ENCODE data around the gene HGS.

GRCh38 chr17:81715872-81716673 is 32.3 kb downstream of the HGS start:
- TF ChIP-seq RAD21 (IDR thresholded peaks at IDR 0.05; ENCODE audit: low read length) (no peak), CTCF (conservative IDR thresholded peaks at IDR 0.05; ENCODE audit: low read depth, low read length) (no peak), FOS (IDR thresholded peaks at IDR 0.05; ENCODE audit: low read depth, low read length) (no peak), RFX5 (IDR thresholded peaks at IDR 0.05; ENCODE audit: low read depth, low read length) (no peak), POLR2A (IDR thresholded peaks at IDR 0.05; ENCODE audit: low read depth, low read length) (no peak), RCOR1 (IDR thresholded peaks at IDR 0.05; ENCODE audit: insufficient replicate concordance, low read length) (no peak), BHLHE40 (IDR thresholded peaks at IDR 0.05; ENCODE audit: low read depth, low read length) (no peak), MAFK (IDR thresholded peaks at IDR 0.05; ENCODE audit: low read depth, low read length) (no peak), CEBPB (IDR thresholded peaks at IDR 0.05; ENCODE audit: low read depth, low read length) (no peak), MXI1 (IDR thresholded peaks at IDR 0.05; ENCODE audit: borderline replicate concordance, low read depth, low read length) (no peak), ELK1 (IDR thresholded peaks at IDR 0.05; ENCODE audit: borderline replicate concordance, low read depth, low read length) (no peak)
